Hypothalamus (tissue), 51 donors: ENCODE results near the gene RAB22A.
A peak's percentile ranks its signal among the peaks of the same experiment; 100 is the strongest.
"Not testable (repeated sequence)": the region's sequence is repeated elsewhere in the genome, so short reads cannot be mapped to it uniquely, and the experiment has no call there.

Source experiments
- DNase-seq, 51 donors: peaks; one replicate each; lab custom pipeline; 2025; lab: John Stamatoyannopoulos, UW

Gene RAB22A

DNA sequence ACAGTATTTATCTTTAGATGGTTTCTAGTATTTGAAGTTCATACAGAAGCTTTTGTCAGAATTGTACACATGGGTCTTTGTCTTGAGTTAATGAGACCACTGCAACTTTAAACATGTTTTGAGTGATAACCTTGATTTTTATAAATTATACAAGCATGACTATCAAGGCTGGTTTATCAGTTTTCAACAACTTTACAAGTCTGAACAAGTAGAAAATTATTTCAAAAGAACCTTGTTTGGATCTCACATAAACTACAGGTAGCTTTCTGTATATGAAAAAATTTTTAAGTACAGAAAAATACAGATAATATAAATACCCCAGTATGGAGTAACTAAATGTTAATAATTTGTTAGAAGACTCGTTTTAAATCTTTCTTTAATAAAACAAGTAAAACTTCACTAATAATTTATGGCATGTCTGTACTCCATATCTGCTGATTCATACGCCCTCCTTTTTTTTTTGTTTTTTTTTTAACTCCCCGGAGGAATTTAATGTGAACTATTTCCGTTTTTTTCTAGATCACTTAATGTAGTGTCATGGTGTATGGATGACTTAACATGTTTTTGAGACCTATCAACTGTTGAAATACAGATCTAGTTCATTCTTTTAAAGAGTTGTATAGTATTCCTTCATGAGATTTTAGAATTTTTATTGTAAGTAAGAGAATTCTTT is 97.8 kb downstream of the RAB22A start:
- DNase-seq = no peak

DNA sequence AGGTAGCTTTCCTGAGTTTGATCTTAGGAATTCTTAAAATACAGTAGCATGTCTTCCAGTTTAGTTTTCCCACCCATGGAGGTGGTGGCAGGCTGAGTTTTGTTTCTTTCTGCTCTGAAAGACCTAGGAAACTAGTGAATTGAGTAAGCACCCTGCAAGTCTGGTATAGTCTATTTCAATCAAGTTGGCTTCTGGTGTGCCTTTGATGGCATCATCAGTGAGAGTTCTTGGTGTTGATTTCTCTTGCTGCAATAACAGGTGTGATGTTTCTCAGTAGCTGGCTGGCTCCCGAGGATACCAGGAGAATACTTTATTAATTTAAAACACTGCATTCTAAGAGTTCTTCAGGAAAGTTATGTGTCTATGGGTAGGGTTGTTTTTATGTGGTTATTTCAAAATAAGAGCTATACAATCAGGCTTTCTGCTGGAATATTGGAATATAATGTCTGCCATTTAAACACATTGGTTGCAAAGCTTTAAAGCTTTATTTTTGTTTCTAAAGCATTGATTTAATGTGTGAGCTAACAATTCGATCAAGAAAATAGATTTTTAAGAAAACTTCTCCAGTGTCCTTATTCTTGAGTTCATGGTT is 98.5 kb downstream of the RAB22A start:
- no peak for DNase-seq

DNA sequence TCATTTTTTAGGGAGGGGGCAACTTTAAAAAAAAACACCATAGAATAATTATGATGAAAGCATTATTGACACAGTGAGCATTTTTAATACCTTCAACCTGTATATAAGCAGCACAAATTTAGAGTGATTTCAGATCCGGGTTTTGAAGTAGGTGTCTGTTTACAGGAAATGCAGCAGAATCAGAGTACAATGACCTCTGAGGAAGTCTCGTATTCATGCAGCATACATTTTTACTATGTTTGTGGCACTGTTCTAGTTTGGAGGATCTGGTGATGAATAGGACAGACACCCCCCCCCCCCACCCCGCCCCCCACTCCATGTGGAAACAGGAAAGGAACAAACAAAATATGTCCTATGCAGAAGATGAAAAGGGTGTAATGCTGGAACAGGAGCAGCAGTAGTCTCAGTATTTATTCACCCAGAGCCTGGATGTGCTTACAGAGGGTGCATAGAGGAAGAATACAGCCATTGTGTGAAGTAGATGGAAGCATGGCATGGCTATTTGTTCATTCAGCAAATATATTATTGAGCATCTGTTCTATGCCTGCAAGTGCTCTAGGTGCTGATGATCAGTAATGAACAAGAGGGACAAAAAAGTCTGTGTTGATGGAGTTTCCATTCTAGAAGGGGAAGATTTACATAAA is 99.2 kb downstream of the RAB22A start:
- DNase-seq = peak in 5 of 51 donors; percentile 3 to 49 (median 13)

DNA sequence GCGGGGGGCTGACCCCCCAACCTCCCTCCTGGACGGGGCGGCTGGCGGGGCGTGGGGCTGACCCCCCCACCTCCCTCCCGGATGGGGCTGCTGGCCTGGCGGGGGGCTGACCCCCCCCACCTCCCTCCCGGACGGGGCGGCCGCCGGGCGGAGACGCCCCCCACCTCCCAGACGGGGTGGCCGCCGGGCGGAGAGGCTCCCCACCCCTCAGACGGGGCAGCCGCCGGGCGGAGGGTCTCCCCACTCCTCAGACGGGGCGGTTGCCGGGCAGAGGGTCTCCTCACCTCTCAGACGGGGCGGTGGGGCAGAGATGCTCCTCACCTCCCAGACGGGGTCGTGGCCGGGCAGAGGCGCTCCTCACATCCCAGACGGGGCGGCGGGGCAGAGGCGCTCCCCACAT is 104.7 kb downstream of the RAB22A start:
- DNase-seq = not testable (repeated sequence)

DNA sequence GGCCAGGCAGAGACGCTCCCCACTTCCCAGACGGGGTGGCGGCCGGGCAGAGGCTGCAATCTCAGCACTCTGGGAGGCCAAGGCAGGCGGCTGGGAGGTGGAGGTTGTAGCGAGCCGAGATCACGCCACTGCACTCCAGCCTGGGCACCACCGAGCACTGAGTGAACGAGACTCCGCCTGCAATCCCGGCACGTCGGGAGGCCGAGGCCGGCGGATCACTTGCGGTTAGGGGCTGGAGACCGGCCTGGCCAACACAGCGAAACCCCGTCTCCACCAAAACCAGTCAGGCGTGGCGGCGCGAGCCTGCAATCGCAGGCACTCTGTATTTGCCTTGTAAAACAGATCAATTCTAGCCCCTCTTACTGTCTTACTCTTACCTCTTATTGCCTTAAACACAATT is 105.3 kb downstream of the RAB22A start:
- not testable (repeated sequence) for DNase-seq

DNA sequence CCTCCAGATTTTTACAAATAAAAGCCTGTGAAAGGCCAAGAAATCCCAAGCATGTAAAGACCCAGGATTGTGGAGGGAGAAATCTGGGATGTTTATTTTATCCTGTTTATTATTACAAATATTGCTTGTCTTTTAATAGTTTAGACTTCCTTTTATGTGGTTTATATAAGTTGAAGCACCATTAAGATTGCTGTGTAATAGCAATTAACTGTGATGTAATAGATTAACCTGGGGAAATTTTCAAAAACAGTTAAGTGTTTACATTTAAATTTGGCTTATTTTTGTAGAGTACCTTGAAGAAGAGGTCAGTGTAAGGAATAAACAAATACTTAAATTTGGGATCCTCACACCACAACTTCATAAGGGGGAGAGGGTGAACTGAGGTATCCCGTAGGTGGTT is 106.5 kb downstream of the RAB22A start:
- no peak for DNase-seq

DNA sequence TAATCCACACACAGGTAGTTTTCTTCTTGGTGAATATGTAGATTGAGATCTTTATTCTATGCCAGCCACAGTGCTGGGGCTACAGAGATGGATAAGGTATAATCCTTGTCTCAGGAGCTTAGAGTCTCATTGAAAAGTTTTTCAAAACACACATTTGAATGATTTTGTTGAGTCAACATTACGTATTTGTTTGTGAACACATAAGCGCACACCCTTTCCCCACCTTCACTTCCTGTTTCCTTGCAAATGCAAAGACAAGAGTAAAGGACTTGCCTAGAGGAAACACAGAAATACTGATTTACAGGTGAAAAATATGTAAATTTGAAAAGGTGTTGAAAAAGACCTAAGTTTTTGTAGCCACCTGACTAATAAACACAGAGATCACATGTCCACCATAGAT is 107.3 kb downstream of the RAB22A start:
- DNase-seq = no peak
